Right ventricle myocardium superior (tissue), 1 donor: ENCODE measurements around the gene GNAI2. TPM values are rescaled to one million over a fixed set of nuclear protein-coding genes. Genes with fewer than 3 reads are reported as not detected.
"Not testable (repeated sequence)": the region's sequence is repeated elsewhere in the genome, so short reads cannot be mapped to it uniquely, and the experiment has no call there.

Experiments
- ATAC-seq: fragments of 200-7000 bp; cut with Tn5 transposase; one replicate; pipeline ENCODE4 v1.9.1; 2020; ENCODE audit warnings: mild to moderate bottlenecking; ENCODE audit not compliant: poor library complexity
- DNase-seq: peaks from one replicate; pipeline ENCODE4 v3.0.0-alpha.2; 2020
- intact Hi-C: fragments of 100-400 bp; cut with DNase I; formaldehyde crosslinking; loops from one replicate; pipeline ENCODE4 v1.11.2; 2022
- total RNA-seq: library from RNA; stranded (reverse); fragmentation: NEBNext Ultra II Directional; extraction: Animal tissue kit (Norgen Biotek cat#: 25700); gene quantifications from one replicate; pipeline ENCODE4 v1.2.1, GENCODE V29; 2021
- donor health status: DM: no; HTN: yes; CAD: no; lungs with severe emphysema.

The GNAI2 gene
- total RNA-seq, 1 donor from 2014 or later, result 126 TPM

DNA sequence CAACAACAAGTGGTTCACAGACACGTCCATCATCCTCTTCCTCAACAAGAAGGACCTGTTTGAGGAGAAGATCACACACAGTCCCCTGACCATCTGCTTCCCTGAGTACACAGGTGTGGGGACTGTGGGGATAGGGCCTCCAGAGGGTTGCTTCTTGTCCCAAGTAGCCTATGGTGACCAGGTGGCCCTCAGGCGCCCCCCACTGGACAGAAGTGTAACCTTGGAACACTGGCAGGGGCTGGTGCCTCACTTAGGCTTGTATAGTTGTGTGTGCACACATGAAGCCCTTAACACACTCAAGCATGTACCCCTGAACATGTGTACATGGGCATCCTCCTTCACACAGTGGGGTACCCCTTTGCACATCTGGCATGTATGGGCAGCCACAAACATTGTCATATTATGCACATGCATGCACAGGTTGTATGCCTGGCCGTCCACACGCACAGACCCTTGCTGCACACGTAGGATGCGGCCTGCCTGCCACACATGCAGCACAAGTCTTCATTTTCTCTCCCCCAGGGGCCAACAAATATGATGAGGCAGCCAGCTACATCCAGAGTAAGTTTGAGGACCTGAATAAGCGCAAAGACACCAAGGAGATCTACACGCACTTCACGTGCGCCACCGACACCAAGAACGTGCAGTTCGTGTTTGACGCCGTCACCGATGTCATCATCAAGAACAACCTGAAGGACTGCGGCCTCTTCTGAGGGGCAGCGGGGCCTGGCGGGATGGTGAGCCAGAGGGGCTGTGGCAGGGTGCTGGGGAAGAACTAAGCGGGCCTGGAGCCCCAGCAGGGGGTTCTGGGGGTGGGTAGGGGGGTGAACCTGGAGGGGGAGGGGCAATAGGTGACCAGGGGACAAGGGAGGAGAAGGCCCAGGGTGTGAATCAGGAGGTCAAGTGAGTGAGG, 21.2 kb downstream of the GNAI2 start:
- ATAC-seq (no peak), DNase-seq (peak; percentile 75)
- intact Hi-C loops, result no loop called here

GRCh38 chr3:50258029-50258680, 22.2 kb downstream of the GNAI2 start:
- ATAC-seq (no peak), DNase-seq (no peak)

DNA sequence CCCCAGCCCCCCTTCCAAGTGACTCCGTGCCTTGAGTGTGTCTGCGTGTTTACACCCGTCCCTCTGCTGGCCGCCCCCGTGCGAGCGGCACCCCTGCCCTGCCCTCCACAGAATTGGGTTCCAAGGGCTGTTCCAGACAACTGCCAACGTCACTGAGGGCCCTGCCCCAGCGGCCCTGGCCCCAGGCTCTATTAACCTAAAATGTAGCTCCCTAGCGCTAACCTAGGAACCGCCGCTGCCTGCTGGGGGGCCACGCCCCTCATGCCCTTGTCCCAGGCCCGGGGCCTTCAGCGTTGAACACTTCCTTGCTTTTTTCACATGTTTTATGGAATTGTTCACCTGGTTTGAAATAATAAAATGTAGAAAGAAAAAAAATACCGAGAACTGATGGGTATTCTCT, 23.0 kb downstream of the GNAI2 start:
- DNase-seq (no peak), ATAC-seq (no peak)
- intact Hi-C loops, result no loop called here

More at GRCh38 chr3:50258029-50258680, 22.2 kb downstream of the GNAI2 start:
- intact Hi-C loops, result no loop called here

GRCh38 chr3:50259432-50260026, 23.5 kb downstream of the GNAI2 start:
- intact Hi-C loops, result no loop called here
- ATAC-seq (no peak), DNase-seq (no peak)

DNA sequence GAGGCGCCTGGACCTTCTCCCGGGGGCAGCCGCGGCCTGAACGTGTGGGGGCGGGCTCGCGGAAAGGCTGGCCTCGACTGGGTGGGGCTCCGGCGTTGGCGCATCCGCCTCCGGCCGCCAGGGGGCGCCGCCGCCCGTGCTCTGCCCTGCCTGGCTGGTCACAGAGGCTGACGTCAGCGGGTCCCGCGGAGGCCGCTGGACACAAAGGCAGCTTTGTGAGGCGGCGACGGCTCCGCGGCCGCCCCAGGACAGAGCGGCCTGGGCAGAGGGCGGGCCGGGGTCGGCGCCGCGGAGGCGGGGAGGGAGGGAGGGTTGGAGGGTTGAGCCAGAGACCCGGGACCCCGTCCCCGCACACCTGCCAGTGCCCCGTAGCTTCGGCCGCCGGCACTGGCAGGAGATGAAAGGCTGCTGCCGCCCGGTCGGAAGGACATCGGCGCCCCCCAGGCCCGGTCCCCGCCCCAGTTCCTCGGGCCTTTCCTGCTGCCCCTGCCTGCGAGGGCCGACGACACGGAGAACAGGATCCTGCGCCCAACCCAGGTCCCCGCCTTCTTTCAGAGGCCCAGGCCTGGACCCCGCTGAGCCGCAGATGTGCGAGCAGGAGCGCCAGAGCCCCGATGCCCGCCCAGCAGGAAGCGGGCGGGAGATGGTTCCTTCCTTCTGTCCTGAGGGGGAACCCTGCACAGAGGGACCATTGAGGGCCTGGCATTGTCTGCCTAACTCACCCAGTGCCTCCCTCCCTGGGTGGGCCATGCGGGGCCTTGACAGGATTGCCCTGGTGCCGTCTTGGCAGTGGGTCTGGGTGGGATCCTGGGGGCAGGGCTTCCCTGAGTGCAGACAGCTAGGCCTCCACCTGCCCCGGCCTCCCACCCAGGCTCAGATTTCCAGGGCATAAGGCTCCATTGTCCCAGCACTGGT, 24.3 kb downstream of the GNAI2 start:
- intact Hi-C loops, result no loop called here
- DNase-seq, result peak; percentile 98
- peak; percentile 92 for ATAC-seq

- no peak for DNase-seq
- ATAC-seq, result no peak
- intact Hi-C loops, result no loop called here
Observed at GRCh38 chr3:50260942-50261441, 25.0 kb downstream of the GNAI2 start.

DNA sequence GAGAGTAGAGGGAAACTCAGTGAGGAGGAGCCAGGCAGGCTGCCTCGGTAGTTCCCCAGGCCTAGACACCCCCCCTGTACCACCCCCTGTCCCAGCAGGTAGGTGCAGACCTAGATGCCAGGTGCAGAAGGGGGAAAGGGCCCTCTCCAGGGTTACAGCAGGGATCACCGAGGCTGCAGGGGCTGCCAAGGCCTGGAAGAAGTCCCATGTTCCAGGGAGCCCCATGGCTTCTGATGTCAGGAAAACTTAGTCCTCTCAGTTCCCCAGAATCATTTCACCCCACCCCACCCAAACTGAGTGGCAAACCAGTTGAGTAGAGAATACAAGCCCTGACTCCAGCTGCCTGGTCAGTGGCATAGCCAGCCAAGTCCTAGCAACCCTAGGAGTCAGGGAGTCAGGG, 25.5 kb downstream of the GNAI2 start:
- intact Hi-C loops, result no loop called here
- DNase-seq, result no peak
- ATAC-seq, result no peak

DNA sequence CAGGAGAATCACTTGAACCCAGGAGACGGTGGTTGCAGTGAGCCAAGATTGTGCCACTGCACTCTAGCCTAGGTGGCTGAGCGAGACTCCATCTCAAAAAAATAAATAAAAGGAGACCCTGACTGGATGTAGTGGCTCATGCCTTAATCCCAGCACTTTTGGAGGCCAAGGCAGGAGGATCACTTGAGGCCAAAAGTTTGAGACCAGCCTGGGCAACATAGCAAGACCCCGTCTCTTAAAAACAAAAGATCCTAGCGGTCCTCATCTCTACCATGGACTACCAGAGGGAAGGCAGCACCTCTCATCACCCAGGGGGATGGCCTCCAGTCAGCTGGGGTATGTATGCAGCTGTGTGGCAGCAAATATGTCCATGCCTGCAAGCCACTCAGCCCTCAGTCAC, 26.2 kb downstream of the GNAI2 start:
- intact Hi-C loops, ATAC-seq, DNase-seq: not testable (repeated sequence)

- ATAC-seq (no peak), DNase-seq (no peak)
- intact Hi-C loops, result no loop called here
Observed at GRCh38 chr3:50262778-50263177, 26.8 kb downstream of the GNAI2 start.

DNA sequence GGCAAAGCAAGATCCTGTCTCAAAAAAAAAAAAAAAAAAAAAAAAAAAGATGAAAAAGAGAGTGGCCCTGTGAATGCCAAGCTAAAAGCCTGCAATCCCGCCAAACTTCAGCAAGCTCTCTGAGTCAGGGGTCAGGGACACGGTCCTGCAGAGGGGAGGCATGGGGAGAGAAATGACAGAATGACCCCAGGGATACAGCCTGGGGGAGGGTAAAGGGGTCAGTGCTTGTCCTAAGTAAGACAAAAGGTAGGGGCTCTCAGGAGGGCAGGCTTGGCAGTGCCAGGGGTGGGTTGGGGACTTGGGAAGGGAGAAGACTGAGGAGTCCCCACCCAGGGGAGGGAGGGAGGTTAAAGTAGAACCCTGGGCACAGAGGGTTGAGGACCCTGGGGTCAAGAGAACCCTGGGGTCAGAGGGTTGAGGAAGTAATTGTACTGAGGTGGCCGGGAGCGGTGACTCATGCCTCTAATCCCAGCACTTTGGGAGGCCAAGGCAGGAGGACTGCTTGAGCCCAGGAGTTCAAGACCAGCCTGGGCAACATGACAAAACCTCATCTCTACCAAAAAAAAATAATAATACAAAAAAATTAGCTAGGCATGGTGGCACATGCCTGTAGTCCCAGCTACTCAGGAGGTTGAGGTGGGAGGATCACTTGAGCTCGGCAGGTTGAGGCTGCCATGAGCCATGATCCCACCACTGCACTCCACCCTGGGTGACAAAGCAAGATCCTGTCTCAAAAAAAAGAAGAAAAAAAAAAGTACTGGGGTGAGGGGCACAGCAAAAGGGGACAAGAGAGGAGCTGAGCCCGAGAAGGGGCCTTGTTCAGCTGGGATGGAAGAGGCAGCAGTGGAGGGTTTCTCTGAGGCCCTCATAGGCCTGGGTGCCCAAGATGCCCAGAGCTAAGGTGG, 27.7 kb downstream of the GNAI2 start:
- DNase-seq (no peak), ATAC-seq (no peak)
- intact Hi-C loops, result no loop called here

GRCh38 chr3:50264383-50264963, 28.5 kb downstream of the GNAI2 start:
- ATAC-seq (peak; percentile 13), DNase-seq (peak; percentile 82)
- intact Hi-C loops, result no loop called here

DNA sequence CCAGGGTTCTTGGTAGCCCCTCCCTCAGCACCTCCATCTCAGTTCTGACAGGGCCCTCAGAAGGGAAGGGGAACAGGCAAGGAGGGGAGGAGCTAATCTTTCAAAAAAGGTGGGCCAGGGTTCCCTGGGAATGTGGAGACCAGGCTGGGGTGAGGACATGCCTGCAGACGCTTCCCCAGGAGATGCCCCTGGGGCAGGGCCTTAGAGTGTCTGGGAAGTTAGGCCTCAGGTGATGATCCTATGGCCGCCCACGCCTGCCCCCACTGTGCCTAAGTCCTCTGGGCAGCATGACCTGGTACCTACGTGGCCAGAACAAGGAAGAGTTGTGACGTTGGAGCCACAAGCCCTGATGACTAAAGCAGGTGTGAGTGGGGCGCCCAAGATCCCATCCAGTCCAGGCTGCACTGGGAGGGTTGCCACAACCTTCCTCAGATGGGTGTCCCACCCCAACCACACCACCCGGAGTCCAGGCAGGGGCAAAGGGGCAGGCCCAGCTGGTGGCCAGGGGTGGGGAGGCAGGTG, 29.0 kb downstream of the GNAI2 start:
- ATAC-seq (no peak), DNase-seq (no peak)
- intact Hi-C loops, result no loop called here

- ATAC-seq (no peak), DNase-seq (no peak)
- intact Hi-C loops, result no loop called here
Observed at GRCh38 chr3:50265571-50265970, 29.6 kb downstream of the GNAI2 start.

- intact Hi-C loops, result no loop called here
- ATAC-seq (no peak), DNase-seq (no peak)
Observed at GRCh38 chr3:50266017-50266416, 30.0 kb downstream of the GNAI2 start.

- ATAC-seq (no peak), DNase-seq (no peak)
- intact Hi-C loops, result no loop called here
Observed at GRCh38 chr3:50266836-50267235, 30.8 kb downstream of the GNAI2 start.

GRCh38 chr3:50267280-50267913, 31.4 kb downstream of the GNAI2 start:
- intact Hi-C loops, result no loop called here
- ATAC-seq (peak; percentile 72), DNase-seq (peak; percentile 87)

- intact Hi-C loops, result no loop called here
- DNase-seq (no peak), ATAC-seq (no peak)
Observed at GRCh38 chr3:50268276-50268675, 32.3 kb downstream of the GNAI2 start.
